ENCODE measurements around the gene COBL.

COBL gene

DNA sequence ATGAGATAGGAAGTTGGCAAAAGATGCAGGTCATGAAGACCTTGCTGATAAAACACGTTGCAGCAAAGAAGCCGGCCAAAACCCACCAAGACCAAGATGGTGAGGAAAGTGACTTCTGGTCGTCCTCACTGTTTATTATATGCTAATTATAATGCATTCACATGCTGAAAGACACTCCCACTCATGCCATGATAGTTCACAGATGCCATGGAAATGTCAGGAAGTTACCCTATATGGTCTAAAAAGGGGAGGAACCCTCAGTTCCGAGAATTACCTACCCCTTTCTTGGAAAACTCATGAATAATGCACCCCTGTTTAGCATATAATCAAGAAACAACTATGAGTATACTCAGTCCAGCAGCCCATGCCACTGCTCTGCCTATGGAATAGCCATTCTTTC, 331.5 kb downstream of the COBL start:
- TF ChIP-seq, protein P1, sequence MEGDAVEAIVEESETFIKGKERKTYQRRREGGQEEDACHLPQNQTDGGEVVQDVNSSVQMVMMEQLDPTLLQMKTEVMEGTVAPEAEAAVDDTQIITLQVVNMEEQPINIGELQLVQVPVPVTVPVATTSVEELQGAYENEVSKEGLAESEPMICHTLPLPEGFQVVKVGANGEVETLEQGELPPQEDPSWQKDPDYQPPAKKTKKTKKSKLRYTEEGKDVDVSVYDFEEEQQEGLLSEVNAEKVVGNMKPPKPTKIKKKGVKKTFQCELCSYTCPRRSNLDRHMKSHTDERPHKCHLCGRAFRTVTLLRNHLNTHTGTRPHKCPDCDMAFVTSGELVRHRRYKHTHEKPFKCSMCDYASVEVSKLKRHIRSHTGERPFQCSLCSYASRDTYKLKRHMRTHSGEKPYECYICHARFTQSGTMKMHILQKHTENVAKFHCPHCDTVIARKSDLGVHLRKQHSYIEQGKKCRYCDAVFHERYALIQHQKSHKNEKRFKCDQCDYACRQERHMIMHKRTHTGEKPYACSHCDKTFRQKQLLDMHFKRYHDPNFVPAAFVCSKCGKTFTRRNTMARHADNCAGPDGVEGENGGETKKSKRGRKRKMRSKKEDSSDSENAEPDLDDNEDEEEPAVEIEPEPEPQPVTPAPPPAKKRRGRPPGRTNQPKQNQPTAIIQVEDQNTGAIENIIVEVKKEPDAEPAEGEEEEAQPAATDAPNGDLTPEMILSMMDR (IDR thresholded peaks at IDR 0.05; ENCODE audit: insufficient read depth, low read depth, low read length, missing control alignments): no peak
- no peak overlapping the region for H3K4me3 ChIP-seq (ENCODE audit: low read depth, low read length)
- DNase-seq (ENCODE audit: low read depth): no peak

DNA sequence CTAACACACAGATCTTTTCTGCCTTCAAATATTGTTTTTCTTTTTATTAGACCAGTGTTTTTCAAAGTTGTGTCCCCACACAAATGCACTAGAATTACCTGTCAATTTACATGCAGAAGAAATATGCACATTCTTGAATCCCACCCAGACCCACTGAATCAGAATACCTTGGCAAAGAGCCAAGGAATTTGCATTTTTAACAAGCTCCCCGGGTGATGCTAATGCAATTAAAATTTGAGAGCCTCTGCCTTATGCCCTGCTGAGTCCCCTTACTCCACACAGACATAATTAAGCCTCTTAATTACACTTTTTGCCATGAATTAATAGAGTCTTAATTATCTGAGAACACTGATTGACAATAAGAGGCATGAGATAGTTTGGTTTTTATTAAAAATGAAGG, 332.8 kb downstream of the COBL start:
- no peak overlapping the region for H3K4me3 ChIP-seq (ENCODE audit: low read depth, low read length)
- TF ChIP-seq, protein P1 (IDR thresholded peaks at IDR 0.05; ENCODE audit: insufficient read depth, low read depth, low read length, missing control alignments): no peak

GRCh38 chr7:50982626-50983025, 334.0 kb downstream of the COBL start:
- TF ChIP-seq, protein P1 (IDR thresholded peaks at IDR 0.05; ENCODE audit: insufficient read depth, low read depth, low read length, missing control alignments): no peak
- no peak overlapping the region for H3K4me3 ChIP-seq (ENCODE audit: low read depth, low read length)
- DNase-seq (ENCODE audit: low read depth): no peak

More for the DNA sequence above, 332.8 kb downstream of the COBL start:
- DNase-seq (ENCODE audit: low read depth): no peak

DNA sequence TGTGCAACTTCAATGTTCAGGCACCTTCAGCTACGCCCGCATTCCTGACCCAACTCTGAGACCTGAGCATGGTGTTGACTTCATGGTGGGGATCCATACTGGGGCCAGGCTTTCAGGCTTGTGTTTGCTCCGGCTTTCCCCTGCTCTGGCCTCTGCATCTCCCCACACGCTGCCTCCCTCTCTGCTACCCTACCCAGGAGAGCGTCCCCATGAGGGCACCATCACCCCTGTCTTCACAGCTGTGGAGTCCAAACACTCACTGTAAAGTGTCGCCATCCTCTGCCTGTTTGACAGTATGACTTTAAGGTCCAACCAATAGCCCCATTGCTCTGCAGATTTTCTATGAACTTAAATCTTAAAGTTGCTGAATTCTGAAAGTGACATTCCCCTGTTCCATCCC, 334.9 kb downstream of the COBL start:
- TF ChIP-seq, protein P1 (IDR thresholded peaks at IDR 0.05; ENCODE audit: insufficient read depth, low read depth, low read length, missing control alignments): no peak
- H3K4me3 ChIP-seq (ENCODE audit: low read depth, low read length): no peak overlapping the region
- DNase-seq (ENCODE audit: low read depth): no peak

- TF ChIP-seq, protein P1 (IDR thresholded peaks at IDR 0.05; ENCODE audit: insufficient read depth, low read depth, low read length, missing control alignments): no peak
- no peak overlapping the region for H3K4me3 ChIP-seq (ENCODE audit: low read depth, low read length)
- DNase-seq (ENCODE audit: low read depth): no peak
Measured at GRCh38 chr7:50980411-50980810, 336.2 kb downstream of the COBL start.

- TF ChIP-seq, protein P1 (IDR thresholded peaks at IDR 0.05; ENCODE audit: insufficient read depth, low read depth, low read length, missing control alignments): no peak
- H3K4me3 ChIP-seq (ENCODE audit: low read depth, low read length): no peak overlapping the region
- no peak for DNase-seq (ENCODE audit: low read depth)
Measured at GRCh38 chr7:50978633-50979215, 337.9 kb downstream of the COBL start.

- DNase-seq (ENCODE audit: low read depth): no peak
- H3K4me3 ChIP-seq (ENCODE audit: low read depth, low read length): no peak overlapping the region
- TF ChIP-seq, protein P1 (IDR thresholded peaks at IDR 0.05; ENCODE audit: insufficient read depth, low read depth, low read length, missing control alignments): no peak
Measured at GRCh38 chr7:50977421-50977820, 339.2 kb downstream of the COBL start.
